ENCODE measurements around the gene APOA4. TPM values are rescaled to one million over a fixed set of nuclear protein-coding genes. Genes with fewer than 3 reads are reported as not detected.

APOA4 gene
- total and polyA plus RNA-seq, 2 of the 13 experiments (the other 11 are each of a cell fraction or from before 2014, with no cell fraction given), result 3.8 to 7.2 TPM

DNA sequence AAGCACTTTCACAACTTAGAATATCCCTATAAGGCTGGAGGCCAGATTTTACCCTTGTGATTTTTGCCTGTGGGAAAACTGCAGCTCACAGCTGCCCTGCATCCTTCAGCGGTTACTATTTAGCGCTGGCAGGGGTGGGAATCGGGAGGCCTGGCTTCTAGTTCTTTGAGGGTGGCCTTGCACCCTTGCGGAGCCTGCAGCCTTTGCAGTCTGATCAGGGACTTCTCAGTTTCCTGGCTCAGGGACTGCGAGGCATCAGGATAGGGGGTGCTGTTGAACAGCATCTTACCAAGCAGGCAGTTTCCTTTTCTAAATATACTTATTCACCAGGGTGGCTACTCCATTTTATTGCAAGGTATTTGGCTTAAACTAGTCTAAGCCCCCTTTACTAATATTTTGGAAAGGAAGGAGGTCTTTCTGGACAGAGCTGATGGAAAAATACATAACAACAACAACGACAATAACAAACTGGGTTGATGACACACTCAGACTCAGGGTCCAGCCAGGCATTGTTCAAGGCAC is 17.2 kb upstream of the APOA4 start:
- Histone ChIP-seq H3K27ac (ENCODE audit: extremely low read length, insufficient read depth, low read length) (peak overlapping the region; percentile 85), H3K9ac (ENCODE audit: insufficient read depth, low read depth, low read length) (peak overlapping the region; percentile 65), H3K4me2 (ENCODE audit: low read depth, low read length) (peak overlapping the region; percentile 86), H3K4me3 (replicated peaks in 1 of 3; ENCODE audit: insufficient read depth in 1 of 3, low read depth in 2 of 3, low read length in 3 of 3) (peak overlapping the region; percentile 38 to 67 (median 51); a peak in 5 of 6 replicates), H3K9me3 (ENCODE audit: low read length) (no peaks in the 10 kb centered on the region), H3K27me3 (ENCODE audit: control insufficient read depth in 1 of 2, insufficient read depth in 2 of 2, low read length in 2 of 2) (no peaks in the 10 kb centered on the region), H4K20me1 (ENCODE audit: insufficient read depth, low read length) (peaks cover 9% of the 10 kb centered on the region; the same call in 1 of the 2 replicates), H3K79me2 (ENCODE audit: insufficient read depth, low read length) (peaks cover 22% of the 10 kb centered on the region), H3K36me3 (replicated peaks in 1 of 2; ENCODE audit: control insufficient read depth in 1 of 2, insufficient read depth in 2 of 2, low read length in 2 of 2) (peaks cover 3 to 6% of the 10 kb centered on the region in 2 experiments; a peak in 4 of 5 replicates), H3K4me1 (ENCODE audit: insufficient read depth, low read length) (peaks cover 75% of the 10 kb centered on the region), H2AFZ (ENCODE audit: low read length) (peak overlapping the region; percentile 64)
- CTCF ChIA-PET (ENCODE audit: low intra/inter-chr PET ratio, low total read pairs), result interaction anchor here (1.5 kb wide), 1 partner anchor 49 kb away, joined by 4 read pairs; the partner anchor contains the start of gene APOA5
- peak; percentile 69 for FAIRE-seq
- in situ Hi-C loops (cut with HindIII; ENCODE audit: extremely low pct_ligation_motif_present, low pct_unique_long_range_greater_than_20kb) (no loop called here), intact Hi-C loops (cut with micrococcal nuclease; ENCODE audit: unreplicated experiment) (no loop called here)
- WGBS (ENCODE audit: low lambda C conversion rate), result 6% methylated on average over 6 of the region's 6 CpGs
- DNase-seq (ENCODE audit: low spot score), result peak; percentile 47
- ATAC-seq, result peak; percentile 8
- POLR2A ChIA-PET, result interaction anchor here (1.0 to 11.5 kb wide), 6 partner anchors 9 to 53 kb away, joined by 4 to 361 read pairs (median 10); partner anchors contain the start of genes APOA4, APOA5, APOC3 and ZPR1
- BruUV-seq (replicated peaks), result no TSS peak
- TF ChIP-seq TARDBP (CRISPR knock-in tag; IDR thresholded peaks at IDR 0.05) (peak; percentile 22; the same call in 1 of the 2 replicates), ZSCAN20 (CRISPR knock-in tag; IDR thresholded peaks at IDR 0.05; ENCODE audit: borderline replicate concordance) (0 out of 2 replicates have a peak, but pooled peaks have one; percentile 73), ZNF629 (CRISPR knock-in tag; conservative IDR thresholded peaks at IDR 0.05) (0 out of 2 replicates have a peak, but pooled peaks have one; percentile 3), GTF3A (CRISPR knock-in tag; conservative IDR thresholded peaks at IDR 0.05) (0 out of 2 replicates have a peak, but pooled peaks have one; percentile 25), ZNF124 (CRISPR knock-in tag; IDR thresholded peaks at IDR 0.05) (no peak; the same call in 1 of the 2 replicates), YEATS4 (CRISPR knock-in tag; IDR thresholded peaks at IDR 0.05; ENCODE audit: borderline replicate concordance) (0 out of 2 replicates have a peak, but pooled peaks have one; percentile 37), ZNF335 (CRISPR knock-in tag; IDR thresholded peaks at IDR 0.05) (peak; percentile 76), SOX5 (CRISPR knock-in tag; IDR thresholded peaks at IDR 0.05; ENCODE audit: borderline replicate concordance) (peak; percentile 2; the same call in 1 of the 2 replicates), MEIS1 (CRISPR knock-in tag; IDR thresholded peaks at IDR 0.05; ENCODE audit: borderline replicate concordance) (no peak), ZFY (CRISPR knock-in tag; IDR thresholded peaks at IDR 0.05) (peak; percentile 14; the same call in 1 of the 2 replicates), ZNF816 (CRISPR knock-in tag; IDR thresholded peaks at IDR 0.05; ENCODE audit: borderline replicate concordance) (peak; percentile 79; the same call in 1 of the 2 replicates), SMC3 (IDR thresholded peaks at IDR 0.05; ENCODE audit: low read length) (peak; percentile 14; the same call in 1 of the 2 replicates), PHF8 (CRISPR knock-in tag; IDR thresholded peaks at IDR 0.05) (0 out of 2 replicates have a peak, but pooled peaks have one; percentile 13), ZNF33A (CRISPR knock-in tag; IDR thresholded peaks at IDR 0.05; ENCODE audit: borderline replicate concordance) (peak; percentile 75; the same call in 1 of the 2 replicates), NR2F6 (IDR thresholded peaks at IDR 0.05) (no peak), NR2F6 (CRISPR knock-in tag; IDR thresholded peaks at IDR 0.05) (0 out of 2 replicates have a peak, but pooled peaks have one; percentile 2), GFI1 (CRISPR knock-in tag; IDR thresholded peaks at IDR 0.05; ENCODE audit: borderline replicate concordance) (0 out of 2 replicates have a peak, but pooled peaks have one; percentile 5), ZNF230 (CRISPR knock-in tag; IDR thresholded peaks at IDR 0.05) (0 out of 2 replicates have a peak, but pooled peaks have one; percentile 21), HNRNPL (IDR thresholded peaks at IDR 0.05; ENCODE audit: low read depth, low read length) (no peak), ZNF777 (CRISPR knock-in tag; IDR thresholded peaks at IDR 0.05) (0 out of 2 replicates have a peak, but pooled peaks have one; percentile 4)
- TF ChIP-seq, protein P1, sequence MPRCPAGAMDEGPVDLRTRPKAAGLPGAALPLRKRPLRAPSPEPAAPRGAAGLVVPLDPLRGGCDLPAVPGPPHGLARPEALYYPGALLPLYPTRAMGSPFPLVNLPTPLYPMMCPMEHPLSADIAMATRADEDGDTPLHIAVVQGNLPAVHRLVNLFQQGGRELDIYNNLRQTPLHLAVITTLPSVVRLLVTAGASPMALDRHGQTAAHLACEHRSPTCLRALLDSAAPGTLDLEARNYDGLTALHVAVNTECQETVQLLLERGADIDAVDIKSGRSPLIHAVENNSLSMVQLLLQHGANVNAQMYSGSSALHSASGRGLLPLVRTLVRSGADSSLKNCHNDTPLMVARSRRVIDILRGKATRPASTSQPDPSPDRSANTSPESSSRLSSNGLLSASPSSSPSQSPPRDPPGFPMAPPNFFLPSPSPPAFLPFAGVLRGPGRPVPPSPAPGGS (CRISPR knock-in tag; IDR thresholded peaks at IDR 0.05), result 0 out of 2 replicates have a peak, but pooled peaks have one; percentile 36
- TF ChIP-seq, protein P2, sequence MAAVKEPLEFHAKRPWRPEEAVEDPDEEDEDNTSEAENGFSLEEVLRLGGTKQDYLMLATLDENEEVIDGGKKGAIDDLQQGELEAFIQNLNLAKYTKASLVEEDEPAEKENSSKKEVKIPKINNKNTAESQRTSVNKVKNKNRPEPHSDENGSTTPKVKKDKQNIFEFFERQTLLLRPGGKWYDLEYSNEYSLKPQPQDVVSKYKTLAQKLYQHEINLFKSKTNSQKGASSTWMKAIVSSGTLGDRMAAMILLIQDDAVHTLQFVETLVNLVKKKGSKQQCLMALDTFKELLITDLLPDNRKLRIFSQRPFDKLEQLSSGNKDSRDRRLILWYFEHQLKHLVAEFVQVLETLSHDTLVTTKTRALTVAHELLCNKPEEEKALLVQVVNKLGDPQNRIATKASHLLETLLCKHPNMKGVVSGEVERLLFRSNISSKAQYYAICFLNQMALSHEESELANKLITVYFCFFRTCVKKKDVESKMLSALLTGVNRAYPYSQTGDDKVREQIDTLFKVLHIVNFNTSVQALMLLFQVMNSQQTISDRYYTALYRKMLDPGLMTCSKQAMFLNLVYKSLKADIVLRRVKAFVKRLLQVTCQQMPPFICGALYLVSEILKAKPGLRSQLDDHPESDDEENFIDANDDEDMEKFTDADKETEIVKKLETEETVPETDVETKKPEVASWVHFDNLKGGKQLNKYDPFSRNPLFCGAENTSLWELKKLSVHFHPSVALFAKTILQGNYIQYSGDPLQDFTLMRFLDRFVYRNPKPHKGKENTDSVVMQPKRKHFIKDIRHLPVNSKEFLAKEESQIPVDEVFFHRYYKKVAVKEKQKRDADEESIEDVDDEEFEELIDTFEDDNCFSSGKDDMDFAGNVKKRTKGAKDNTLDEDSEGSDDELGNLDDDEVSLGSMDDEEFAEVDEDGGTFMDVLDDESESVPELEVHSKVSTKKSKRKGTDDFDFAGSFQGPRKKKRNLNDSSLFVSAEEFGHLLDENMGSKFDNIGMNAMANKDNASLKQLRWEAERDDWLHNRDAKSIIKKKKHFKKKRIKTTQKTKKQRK (IDR thresholded peaks at IDR 0.05; ENCODE audit: low read length), result no peak

All from HepG2 (cell line).